ENCODE measurements around the gene TRIM29.

TRIM29 gene

GRCh38 chr11:120102050-120102863 lies 35.7 kb downstream of the TRIM29 start:
- H3K4me3 ChIP-seq (ENCODE audit: low read length): no peak overlapping the region
- DNase-seq (ENCODE audit: low read depth): no peak
- TF ChIP-seq CTCF (conservative IDR thresholded peaks at IDR 0.05; ENCODE audit: low read depth, low read length): no peak

GRCh38 chr11:120098503-120099020 lies 39.4 kb downstream of the TRIM29 start:
- no peak overlapping the region for H3K4me3 ChIP-seq (ENCODE audit: low read length)
- no peak for TF ChIP-seq CTCF (conservative IDR thresholded peaks at IDR 0.05; ENCODE audit: low read depth, low read length)
- DNase-seq (ENCODE audit: low read depth): no peak

- no peak for DNase-seq (ENCODE audit: low read depth)
- H3K4me3 ChIP-seq (ENCODE audit: low read length): no peak overlapping the region
- TF ChIP-seq CTCF (conservative IDR thresholded peaks at IDR 0.05; ENCODE audit: low read depth, low read length): no peak
Measured at GRCh38 chr11:120097721-120098385, 40.1 kb downstream of the TRIM29 start.

- no peak for TF ChIP-seq CTCF (conservative IDR thresholded peaks at IDR 0.05; ENCODE audit: low read depth, low read length)
- DNase-seq (ENCODE audit: low read depth): no peak
- no peak overlapping the region for H3K4me3 ChIP-seq (ENCODE audit: low read length)
Measured at GRCh38 chr11:120096369-120097191, 41.3 kb downstream of the TRIM29 start.

GRCh38 chr11:120095516-120095915 lies 42.4 kb downstream of the TRIM29 start:
- no peak overlapping the region for H3K4me3 ChIP-seq (ENCODE audit: low read length)
- TF ChIP-seq CTCF (conservative IDR thresholded peaks at IDR 0.05; ENCODE audit: low read depth, low read length): no peak
- DNase-seq (ENCODE audit: low read depth): no peak

- H3K4me3 ChIP-seq (ENCODE audit: low read length): no peak overlapping the region
- no peak for DNase-seq (ENCODE audit: low read depth)
- TF ChIP-seq CTCF (conservative IDR thresholded peaks at IDR 0.05; ENCODE audit: low read depth, low read length): no peak
Measured at GRCh38 chr11:120091701-120092100, 46.2 kb downstream of the TRIM29 start.

Data from retinal pigment epithelial cell (primary cell).